DMS153 treated with DMSO at 0.1 percent for 48 hours (cell line): ENCODE measurements around the gene CCDC126.
"Not testable (repeated sequence)": the region's sequence is repeated elsewhere in the genome, so short reads cannot be mapped to it uniquely, and the experiment has no call there.

ENCODE experiments used
- DNase-seq: peaks from one replicate; lab custom pipeline; 2025; ENCODE audit not compliant: unreplicated experiment; lab: John Stamatoyannopoulos, UW

Gene CCDC126, protein sequence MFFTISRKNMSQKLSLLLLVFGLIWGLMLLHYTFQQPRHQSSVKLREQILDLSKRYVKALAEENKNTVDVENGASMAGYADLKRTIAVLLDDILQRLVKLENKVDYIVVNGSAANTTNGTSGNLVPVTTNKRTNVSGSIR

DNA sequence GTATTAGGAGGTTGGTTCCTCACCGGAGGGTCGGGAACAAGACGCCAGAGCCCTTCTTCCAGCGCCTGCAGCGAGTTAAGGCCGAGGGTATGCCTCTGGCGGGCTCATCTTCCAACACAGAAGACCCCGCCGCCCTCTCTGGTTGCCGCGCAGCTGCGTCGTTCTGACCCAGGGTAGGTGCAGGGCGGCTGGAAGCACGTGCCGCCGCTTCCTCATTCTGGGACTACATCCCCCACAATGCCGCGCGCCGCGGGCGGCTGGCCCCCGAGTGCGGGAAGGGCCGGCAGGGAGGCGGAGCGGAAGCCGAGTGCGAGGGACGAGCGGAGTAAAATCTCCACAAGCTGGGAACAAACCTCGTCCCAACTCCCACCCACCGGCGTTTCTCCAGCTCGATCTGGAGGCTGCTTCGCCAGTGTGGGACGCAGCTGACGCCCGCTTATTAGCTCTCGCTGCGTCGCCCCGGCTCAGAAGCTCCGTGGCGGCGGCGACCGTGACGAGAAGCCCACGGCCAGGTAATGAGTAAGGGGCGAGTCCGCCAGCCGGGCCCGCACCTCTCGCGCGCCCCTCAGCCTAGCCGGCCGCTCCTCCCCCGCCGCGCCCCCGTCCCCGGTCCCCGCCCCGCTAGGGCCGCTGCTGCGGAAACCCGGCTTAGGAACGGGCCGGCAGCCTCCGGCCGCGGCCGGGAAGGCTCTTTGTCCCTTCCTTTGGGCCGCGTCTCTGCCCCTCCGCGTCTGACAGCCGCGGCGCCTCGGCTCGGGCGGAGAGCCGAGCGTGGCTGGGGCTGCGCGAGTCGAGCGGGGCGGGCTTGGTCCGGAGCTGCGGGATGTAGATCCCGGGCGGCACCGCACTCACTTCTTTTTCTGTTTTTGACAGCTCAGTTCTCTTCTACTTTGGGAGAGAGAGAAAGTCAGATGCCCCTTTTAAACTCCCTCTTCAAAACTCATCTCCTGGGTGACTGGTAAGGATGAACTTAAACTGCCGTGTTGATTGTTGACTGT lies at the start of gene CCDC126:
TSS of gene CCDC126 (plus strand) at position 289 of the 998 bp plus-strand sequence. CDS start 13,934 bp downstream, outside the sequence.
- DNase-seq: peak; percentile 86

DNA sequence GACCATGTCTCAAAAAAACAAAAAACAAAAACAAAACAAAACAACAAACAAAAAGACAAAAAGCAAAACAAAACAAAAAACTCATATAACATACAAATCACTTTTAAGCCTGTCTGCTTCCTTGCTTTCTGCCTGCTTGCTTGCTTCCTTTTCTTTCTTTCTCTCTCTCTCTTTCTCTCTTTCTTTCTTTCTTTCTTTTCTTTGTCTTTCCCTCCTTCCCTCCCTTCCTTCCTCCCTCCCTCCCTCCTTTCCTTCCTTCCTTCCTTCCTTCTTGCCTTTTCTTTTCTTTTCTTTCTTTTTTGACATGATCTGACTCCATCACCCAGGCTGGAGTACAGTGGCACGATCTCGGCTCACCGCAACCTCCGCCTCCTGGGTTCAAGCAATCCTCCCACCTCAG lies 49.5 kb upstream of the CCDC126 start:
- DNase-seq: no peak

DNA sequence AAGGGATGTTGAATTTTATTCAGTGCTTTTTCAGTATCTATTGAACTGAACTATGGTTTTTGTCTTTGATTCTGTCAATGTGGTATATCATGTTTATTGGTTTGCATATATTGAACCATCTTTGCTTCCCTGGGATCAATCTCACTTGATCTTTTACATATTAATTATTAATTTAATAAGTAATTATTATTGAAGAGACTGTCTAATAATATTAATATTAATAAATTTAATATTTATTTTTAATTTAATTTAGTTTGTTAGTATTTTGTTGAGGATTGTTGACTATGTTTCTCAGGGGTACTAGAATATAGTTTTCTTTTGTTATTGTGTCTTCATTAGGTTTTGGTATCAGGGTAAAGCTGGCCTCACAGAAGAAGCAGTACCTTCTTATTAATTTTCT lies 38.9 kb upstream of the CCDC126 start:
- DNase-seq: no peak

DNA sequence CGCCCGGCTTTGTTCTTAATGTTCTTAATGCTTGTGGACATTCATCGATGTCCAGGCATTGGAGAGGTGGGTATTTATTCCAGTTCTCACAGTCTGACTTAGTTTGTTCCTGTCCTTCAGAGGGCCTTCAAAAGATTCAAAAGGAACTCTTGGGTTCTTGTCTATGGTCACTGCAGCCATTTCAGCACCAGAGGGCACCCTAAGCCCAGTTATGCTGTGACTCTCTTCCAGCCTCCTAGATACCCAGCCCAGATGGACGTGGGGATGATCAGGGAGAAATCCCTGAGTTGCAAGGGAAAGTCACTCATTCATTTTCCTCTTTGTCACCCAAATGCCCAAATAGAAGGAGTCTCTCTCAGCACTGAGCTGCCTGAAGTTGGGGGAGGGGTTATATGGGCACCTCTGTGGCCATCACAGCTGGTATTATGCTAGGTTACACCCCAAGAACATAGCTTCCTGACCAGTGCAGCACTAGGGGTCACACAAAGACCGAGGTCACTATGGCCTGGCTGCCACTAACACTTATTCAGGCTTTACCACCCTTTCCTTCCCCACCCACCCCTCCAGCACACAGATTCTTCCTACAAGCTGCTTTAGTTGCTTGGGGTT lies 26.5 kb upstream of the CCDC126 start:
- DNase-seq: peak; percentile 73

DNA sequence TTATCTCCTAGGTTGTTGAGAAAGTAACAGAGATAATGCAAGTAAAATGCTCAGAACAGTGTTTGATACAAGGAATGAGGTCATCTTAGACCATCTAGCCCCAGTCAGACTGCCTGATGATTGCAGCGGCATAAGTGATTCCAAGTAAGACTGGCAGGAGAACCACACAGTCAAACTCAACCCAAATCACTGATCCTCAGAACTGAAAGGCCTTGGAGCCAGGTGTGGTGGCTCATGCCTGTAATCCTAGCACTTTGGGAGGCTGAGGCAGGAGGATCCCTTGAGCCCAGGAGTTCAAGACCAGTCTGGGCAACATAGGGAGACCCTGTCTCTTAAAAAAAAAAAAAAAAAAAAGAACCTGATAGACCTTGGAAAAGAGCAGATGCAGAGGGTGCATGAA lies 15.2 kb upstream of the CCDC126 start:
- DNase-seq: not testable (repeated sequence)

DNA sequence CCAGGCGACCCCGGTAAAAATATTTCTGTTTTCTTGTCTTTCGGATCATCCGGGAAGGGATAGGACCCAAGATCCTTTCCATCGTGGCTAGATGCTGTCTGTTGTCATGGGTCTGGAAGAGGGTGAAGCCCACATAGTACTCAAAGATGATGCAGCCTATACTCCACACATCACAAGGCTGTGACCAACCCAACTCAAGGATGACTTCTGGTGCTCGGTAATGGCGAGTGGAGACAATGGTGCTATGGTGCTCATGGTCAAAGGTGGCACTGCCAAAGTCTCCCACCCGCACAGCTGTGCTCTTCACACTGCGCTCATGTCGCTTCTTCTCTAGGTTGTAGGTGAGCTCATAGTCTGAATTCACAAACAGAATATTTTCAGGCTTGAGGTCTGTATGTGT lies 11.9 kb upstream of the CCDC126 start:
- DNase-seq: not testable (repeated sequence)

DNA sequence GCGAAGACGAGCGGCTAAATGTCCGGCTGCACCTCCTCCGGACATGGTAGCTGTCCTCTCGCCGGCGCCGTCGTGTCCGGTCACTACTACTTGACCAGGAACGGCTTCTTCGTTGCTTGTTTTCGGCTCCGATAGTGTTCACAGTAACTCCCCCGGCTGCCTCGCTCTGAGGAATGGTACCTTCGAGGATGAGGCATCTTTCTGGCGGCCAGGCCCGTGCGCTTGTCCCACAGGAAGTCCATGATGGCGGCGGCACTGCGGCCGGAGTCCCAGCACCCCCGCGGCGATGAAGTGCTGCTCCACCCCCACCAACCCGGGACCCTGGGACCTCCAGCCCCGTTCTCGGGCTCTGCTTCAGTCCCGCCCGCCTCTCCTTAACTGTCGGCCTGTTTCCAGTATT lies 11.0 kb upstream of the CCDC126 start:
- DNase-seq: no peak

DNA sequence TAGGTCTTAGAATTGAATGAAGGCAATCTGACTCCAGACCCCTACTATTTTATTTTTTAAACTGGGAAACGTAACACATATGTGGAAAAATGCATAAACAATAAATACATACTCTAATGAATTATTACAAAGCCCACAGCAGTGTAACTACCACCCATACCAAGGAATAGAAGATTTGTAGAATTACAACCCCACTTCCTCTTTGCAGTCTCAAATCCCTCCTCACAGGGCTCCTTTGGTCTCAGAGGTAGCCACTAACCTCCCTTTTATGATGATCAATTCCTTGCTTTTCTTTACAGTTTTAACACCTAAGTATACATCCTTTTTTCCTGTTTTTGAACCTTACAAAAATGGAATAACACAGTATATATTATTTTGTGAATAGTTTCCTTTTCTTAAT lies 6.7 kb upstream of the CCDC126 start:
- no peak for DNase-seq

DNA sequence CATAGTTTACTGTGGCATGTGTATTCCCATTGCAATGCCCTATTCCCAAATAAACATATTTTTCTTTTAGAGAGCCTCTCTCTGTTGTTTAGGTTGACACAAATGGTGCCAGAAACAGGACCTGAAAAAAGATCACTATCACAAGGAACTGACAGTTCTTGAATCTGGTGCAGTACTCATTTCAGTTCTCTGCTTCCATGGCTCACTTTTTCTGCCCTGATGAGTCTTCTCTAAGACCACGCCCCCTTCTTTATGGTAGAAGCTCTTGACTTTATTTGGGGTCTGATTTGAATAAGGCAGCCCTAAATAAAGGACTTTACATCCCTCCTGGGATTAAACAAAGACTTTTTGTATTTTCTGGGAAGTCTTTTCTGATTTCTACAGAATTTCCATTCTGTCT lies 3.5 kb upstream of the CCDC126 start:
- no peak for DNase-seq

DNA sequence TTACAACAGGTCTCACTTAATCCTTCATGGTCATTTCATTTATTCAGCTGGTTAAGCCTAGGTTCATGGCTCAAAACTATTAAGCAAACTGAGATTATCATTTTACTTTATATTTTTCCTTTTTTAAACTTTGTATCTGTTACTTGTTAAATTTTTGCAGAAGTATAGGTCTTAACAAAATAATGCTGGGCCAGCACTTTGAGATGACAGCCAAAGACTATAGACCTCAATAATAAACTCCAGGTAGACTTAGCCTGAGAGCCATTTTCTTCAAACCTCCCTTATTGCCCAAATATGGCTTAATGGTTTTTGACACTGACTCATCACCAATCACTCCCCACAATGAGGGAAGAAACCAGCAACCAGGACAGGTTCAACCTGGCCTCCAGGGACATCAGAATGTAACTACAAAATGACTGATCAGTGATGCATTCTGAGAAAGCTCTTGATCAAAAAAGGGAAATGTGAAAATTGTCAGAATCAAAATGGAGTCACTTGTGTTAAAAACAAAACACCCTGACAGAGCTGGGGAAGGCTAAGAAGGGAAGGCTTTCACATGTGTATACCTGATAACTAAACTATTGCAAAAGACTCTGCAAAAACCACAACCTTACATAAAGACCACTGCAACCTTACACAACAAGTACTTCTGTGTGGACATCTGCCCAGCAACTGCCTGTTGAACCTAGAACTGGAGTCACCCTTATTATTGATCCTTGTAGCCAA lies 2.1 kb upstream of the CCDC126 start:
- DNase-seq: no peak

DNA sequence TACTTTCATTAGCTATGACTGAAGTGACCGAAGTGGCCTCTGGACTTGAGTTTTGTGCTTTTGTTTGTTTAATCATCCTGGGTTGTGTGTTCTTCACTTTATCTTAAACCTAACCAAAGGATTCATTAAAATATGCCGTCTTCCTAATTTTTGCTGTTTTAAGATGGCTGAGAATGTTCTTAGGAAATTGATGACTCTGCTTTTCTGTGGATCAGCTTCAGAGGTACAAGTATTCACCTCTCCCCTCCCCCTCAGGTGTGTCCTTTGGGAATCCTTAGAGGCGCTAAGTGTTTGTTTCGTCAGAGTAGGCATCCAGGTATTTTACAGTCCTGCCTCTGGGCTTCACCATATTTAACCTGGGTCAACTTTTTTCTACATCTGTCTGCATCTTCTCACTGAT lies 1.1 kb downstream of the CCDC126 start:
- peak; percentile 31 for DNase-seq

DNA sequence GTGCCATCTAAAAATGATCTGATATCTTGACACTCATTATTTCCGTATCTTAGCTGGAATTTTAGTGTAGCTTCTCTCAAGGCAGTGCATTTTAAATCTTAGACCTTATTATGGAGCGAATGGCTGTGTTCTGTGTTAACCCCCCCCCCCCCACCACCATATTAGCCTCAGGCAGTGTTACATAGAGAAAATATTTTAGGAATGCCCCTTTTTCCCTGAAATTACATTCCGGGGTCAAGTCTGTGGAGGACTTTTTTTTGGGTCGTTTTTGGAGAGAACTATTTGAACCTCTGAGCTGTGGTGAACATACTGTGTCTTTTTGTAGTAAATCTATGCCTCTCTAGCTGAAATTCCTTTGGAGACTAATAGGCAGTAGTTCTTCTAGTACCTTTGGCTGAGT lies 3.1 kb downstream of the CCDC126 start:
- DNase-seq: no peak

DNA sequence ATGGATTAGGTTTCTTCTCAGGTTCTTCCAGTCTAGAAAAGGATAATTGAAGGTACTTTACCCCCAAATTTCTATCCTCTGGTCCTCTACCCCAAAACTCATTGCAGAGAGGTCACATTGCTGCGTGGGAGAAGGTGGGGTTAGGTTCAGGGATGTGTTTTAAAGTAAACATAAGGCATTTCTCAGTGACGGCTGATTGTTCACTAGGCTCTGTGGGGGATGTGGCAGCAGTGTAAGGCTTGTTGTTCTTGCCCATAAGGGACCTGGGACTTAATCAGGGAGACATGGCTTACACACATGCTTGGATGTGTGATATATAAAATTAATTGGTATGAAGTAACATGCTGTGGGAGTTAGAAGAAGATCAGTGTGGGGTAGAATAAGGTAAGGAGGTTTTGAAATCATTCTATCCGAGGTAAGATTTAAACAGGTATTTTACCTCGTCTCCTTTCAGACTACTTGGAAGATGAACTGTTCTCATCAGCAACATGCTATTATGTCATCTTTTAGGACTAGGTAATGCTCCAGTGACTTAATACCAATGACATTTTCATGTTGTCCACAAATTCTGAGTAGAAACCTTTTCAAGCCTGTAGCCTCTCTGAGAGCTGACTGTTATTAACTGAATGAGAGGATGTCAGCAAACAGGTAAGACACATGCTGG lies 6.6 kb downstream of the CCDC126 start:
- no peak for DNase-seq

DNA sequence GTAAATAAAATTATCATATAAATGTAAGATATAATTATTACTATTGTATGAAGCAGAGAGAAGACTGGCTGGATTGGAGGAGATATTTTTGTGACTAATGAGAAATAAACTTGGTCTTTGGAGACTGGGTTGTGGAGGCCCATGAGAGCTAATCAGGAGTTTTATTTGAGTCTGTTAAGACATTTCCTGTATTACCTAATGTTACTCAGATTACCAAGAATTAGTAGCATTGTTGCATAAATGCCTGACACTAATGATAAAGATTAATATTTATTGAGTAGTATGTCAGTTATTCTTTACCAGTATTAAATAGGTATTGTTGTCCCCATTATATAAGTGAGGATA lies 7.1 kb downstream of the CCDC126 start:
- no peak for DNase-seq

DNA sequence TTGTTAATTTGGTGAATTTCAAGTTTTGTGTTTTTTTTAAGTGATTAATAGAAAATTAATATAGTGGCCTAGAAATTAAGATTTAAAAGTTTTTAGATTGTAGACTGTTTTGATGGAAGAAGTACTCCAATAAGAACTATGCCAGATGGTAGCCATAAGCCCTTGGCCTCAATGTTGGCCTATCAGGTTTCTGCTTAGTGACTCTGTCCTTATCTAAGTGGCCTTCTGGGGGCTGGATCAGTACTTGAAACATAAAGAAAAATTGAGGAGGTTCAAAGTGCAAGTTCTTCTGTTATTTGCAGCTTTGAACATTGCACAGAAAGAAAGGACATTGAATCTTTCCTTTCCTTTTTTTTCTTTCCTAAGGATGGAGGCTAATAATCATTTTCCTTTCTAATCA lies 9.9 kb downstream of the CCDC126 start:
- DNase-seq: no peak

DNA sequence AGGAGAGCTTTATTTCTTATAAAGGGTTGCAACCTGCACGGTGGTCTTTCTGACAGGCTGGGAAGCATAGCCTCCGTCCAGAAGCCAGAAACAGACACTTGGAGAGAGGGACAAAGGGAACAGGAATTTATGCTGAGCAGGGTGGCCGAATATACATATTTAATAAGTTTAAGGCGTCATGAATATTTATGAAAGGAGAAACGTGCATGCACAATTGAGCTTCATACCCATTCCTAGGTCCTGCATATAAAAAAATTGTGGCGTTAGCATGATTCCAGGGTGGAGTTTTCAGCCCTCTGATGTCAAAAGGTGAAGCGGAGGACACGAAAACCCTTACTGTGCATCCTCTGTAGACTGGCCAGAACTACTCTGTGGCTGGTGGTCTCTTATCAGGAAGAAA lies 10.7 kb downstream of the CCDC126 start:
- no peak for DNase-seq

DNA sequence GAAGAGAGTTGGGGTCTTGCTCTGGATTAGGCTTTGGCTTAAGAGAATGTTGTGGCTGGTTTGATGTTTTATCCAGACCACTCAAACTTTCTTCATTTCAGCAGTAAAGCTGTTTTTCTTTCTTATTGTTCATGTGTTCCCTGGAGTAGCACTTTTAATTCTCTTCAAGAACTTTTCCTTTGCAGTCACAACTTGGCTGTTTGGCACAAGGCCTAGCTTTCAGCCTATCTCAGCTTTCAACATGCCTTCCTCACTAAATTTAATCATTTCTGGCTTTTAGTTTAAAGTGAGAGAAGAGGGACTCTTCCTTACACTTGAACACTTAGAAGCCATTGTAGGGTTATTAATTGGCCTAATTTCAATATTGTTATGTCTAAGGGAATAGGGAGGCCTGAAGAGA lies 18.1 kb downstream of the CCDC126 start:
- DNase-seq: no peak

DNA sequence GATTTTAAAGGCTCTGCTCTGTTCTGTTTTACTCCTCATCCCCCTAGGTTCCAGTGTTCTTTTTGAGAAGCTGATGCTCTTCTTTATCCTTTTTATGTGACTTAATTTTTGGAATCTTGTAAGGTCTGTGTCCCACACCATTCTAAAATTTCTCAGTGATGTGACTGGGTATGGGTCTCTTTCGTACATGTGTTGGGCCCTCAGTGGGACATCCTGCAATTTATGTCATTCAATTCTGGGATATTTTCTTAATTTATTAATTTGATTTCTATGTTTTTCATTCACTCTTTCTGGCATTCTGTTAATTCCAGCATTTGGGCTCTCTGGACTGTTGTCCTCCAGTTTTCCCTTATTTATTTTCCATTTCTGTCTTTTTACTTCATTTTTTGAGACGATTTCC lies 19.4 kb downstream of the CCDC126 start:
- no peak for DNase-seq

DNA sequence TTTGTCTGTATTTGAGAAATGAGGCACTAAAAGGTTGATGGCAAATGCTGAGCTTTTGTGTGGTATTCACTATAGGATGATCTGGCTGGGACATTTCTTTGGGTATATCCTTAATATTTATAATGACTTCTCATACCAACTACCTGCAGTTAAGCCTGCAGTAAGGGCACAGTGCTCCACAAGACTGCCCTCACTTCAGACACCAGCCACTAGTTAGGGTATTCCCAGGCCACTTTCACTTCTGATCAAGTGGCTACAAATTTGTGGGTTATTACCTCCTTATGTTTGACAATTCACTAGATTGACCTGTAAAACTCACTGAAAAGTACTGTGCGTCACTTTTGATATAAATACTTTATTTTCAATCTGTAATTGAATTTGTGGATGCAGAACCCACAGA lies 20.3 kb downstream of the CCDC126 start:
- DNase-seq: no peak

DNA sequence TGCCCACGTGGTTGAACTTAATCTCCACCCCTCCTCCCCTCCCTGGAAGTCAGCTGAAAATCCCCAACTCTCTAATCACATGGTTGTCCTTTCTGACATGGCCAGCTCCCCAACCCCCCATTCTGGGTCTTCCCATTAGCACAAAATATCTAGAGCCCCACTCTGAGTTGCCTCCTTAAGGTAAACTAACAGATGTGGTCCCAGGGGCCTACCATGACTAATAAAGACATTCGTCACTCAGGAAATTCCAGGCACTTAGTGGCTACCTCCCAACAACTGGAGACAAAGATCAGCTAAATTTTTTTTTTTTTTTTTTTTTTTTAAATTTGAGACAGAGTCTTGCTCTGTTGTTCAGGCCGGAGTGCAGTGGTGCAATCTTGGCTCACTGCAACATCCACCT lies 21.1 kb downstream of the CCDC126 start:
- DNase-seq: no peak

DNA sequence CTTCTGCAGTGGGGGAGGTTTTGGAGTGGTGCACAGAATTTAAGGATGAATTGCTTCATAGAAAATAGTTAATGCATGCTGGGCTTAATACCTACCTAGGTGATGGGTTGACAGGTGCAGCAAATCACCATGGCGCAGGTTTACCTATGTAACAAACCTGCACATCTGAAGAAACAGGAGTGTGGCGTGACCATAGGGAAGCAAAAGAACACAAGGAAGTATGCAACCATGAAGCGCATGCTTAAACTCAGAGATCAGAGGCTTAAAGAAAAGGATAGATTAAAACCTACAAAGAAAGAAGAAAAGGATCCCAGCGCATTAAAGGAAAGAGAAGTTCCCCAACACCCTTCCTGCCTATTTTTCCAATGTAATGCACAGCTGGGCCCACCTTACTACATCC lies 22.0 kb downstream of the CCDC126 start:
- no peak for DNase-seq
